ENCODE measurements around the gene CMTM5.
"Not testable (repeated sequence)": the region's sequence is repeated elsewhere in the genome, so short reads cannot be mapped to it uniquely, and the experiment has no call there.

CMTM5 gene

GRCh38 chr14:23379366-23380196 is 2.7 kb downstream of the CMTM5 start:
- peak; percentile 19 for DNase-seq

DNA sequence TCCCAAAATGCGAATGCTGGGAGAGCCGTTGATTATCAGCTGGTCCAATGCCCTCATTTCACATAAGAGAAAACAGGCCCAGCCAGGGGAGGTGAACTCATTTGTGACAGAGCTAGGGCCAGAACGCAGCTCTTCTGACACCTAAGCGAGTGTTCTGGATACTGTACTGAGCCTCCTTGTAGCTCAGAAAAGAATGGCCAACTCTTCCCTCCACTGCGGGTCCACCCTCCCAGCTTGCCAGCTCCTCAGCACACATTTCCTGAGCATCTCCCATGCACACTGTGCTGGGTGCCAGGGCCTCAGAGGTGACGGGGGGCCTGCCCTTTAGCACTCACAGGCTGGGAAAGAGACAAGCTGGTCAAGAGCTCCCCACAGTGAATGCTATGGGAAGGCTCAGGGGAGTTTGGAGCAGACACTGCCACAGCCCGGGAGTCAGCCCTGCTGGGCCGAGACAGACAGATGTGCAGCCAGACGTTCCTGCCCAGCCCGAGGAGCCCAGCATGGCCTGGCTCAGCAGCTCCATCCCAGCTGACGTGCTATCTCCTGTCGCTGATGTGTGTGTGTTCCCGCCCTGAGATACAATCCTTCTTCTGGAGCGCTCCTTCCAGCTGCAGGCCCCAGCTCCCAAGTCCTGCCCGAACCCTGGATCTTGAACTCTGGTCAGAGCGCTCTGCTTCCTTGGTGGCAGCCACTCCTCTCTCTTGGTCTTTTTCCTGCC is 3.5 kb downstream of the CMTM5 start:
- DNase-seq: no peak

DNA sequence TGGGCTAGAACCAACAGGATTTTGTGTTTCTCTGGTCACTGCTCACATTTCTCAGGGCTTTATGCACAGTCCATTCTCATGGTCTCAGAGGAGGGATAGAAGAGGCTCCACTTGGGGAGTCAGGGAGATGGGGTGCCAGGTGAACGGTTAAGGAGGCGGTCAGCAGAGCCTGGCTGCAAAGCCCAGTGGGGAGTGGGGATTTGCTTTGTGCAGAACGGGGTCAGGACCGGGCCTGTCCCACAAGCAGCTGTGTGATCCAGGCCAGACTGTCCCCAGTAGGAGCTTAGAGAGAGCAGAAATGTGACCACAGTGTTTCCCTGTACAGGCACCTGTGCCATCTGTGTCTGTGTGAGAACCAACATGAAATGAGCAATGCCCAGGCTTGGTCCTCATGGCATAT is 4.1 kb downstream of the CMTM5 start:
- no peak for DNase-seq

GRCh38 chr14:23381871-23382270 is 5.0 kb downstream of the CMTM5 start:
- no peak for DNase-seq

GRCh38 chr14:23382276-23382675 is 5.4 kb downstream of the CMTM5 start:
- no peak for DNase-seq

- DNase-seq: no peak
Measured at GRCh38 chr14:23382731-23383440, 6.0 kb downstream of the CMTM5 start.

DNA sequence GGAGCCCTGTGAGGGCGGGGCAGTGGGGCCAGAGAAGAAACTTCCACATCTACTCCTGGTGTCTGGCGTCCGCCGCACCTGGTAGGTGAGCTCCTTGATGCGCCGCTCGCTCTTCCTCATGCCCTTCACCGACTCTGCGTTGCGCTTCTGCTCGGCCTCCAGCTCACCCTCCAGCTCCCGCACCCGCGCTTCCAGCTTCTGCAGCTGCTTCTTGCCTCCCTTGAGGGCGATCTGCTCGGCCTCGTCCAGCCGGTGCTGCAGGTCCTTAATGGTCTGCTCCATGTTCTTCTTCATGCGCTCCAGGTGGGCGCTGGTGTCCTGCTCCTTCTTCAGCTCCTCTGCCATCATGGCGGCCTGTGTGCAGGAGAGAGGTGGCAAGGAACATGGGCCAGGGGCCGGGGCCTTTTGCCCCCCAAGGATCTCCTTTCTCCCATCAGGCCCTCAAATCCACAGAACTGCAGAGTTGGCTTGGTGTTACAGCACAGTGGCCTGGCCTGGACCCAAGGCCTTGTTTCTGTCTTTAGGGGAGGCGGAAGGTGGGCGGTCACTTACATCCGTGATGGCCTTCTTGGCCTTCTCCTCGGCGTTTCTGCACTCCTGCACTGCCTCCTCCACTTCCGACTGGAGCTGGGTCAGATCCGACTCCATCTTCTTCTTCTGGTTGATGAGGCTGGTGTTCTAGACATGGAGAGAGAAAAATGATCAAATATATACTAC is 7.7 kb downstream of the CMTM5 start:
- DNase-seq: no peak

- DNase-seq: no peak
Measured at GRCh38 chr14:23385244-23385641, 8.4 kb downstream of the CMTM5 start.

- no peak for DNase-seq
Measured at GRCh38 chr14:23385642-23386265, 8.9 kb downstream of the CMTM5 start.

DNA sequence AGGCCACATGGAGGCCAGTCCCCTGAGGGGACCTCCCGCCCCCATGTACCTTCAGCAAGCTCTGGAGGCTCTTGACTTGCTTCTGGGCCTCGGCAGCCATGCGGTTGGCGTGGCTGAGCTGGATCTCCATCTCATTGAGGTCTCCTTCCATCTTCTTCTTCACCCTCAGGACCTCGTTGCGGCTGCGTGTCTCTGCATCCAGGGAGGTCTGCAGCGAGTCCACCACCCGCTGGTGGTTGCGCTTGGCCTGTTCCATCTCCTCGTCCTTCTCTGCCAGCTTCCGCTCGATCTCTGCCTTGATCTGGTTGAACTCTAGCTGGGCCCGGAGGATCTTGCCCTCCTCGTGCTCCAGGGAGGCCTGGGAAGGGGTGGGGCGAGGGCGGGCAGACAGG is 9.4 kb downstream of the CMTM5 start:
- not testable (repeated sequence) for DNase-seq

DNA sequence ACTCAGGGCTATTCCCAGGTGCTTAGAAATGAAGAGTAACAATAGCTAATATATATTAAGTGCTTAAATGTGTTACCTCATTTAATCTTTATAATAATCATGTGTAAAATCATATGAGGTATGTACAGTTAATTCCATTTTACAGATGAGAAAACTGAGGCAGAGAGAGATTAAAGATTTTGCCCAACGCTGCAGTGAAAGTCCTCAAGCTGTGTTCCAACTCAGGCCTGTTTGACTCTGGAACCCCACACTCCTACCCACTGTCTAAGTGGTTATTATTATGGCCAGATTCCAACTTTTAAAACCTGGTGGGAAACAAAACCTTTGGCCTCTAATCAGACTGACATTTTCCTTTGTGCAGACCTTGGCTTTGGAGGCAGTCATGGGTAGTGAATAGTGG is 10.2 kb downstream of the CMTM5 start:
- DNase-seq: no peak

DNA sequence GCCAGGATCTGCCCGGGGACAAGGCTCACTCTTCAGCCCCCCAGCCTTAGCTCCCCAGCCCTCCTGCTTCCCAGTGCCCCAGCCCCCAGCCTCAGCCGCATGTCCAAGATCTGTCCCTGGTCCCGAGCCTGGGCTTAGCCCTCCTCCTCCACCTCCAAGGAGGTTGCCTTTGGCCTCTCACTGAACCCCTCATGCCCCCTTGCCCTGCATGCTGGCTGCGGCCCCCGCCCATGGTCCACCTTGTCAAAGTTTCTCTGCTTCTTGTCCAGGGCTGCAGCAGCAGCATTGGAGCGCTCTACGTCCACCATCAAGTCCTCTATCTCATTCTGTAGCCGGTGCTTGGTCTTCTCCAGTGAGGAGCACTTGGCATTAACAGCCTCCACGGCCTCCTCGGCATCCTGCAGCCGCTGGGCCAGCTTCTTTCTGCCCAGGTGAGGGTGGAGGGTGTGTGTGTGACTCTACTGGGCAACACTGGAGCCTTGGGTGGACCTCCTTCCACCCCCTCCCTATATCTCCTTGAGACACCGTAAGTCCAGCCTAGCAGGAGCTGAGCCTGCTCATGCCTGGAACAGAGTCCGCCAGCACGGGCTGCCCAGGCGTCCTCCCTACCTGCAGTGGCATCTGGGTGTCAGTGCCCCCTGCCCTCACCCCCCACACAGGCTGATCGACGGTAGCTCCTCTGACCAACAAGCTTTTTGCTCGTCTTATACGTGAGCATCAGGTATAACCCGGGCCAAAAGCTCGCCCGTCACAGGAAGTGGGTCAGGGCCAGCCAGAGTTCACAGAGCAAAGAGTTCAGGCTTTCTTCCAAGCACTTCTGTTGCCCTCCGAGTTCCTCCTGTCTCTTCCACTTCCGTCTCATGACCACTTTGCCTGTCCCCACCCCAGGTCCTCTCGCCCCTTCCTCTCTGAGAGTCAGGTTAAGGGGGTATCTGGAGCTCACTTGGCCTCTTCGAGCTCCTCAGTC is 11.4 kb downstream of the CMTM5 start:
- DNase-seq: no peak

GRCh38 chr14:23388996-23389395 is 12.2 kb downstream of the CMTM5 start:
- no peak for DNase-seq

GRCh38 chr14:23389396-23389795 is 12.6 kb downstream of the CMTM5 start:
- DNase-seq: no peak

GRCh38 chr14:23389871-23390270 is 13.0 kb downstream of the CMTM5 start:
- not testable (repeated sequence) for DNase-seq

DNA sequence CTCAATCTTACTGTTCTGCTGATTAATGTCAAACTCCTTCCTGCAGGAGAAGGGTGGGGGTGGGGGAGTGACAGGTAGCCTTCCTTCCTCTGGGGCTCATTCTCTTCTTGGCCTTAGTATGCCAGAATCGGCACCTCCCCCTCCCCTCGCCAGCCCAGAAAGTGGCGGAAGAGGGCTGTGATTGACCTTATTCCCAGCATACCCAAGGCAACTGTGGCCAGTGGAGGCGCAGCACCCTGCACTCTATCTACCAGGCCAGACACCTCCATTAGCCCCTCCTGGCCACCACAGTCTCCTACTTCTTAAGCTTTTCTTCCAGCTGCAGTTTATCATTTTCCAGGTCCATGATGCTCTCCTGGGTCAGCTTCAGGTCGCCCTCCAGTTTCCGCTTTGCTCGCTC is 15.8 kb downstream of the CMTM5 start:
- no peak for DNase-seq

DNA sequence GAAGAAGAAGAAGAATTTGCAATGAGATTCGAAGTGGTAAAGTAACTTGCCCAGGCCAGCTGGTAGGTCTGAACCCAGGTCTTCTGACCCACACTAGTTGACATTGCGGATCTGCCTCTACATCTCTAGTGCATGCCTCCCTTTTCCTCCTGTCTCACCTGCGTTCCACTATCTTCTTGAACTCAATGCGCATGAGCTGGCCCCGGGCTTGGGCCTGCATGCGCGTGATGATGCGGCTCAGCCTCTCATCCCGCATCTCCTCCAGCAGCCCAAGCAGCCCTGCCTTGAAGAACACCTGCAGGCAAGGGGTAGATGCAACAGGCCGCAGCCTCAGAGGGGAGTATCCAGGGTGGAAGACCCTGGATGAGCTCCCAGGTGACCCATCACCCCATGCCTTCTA is 19.3 kb downstream of the CMTM5 start:
- no peak for DNase-seq

DNA sequence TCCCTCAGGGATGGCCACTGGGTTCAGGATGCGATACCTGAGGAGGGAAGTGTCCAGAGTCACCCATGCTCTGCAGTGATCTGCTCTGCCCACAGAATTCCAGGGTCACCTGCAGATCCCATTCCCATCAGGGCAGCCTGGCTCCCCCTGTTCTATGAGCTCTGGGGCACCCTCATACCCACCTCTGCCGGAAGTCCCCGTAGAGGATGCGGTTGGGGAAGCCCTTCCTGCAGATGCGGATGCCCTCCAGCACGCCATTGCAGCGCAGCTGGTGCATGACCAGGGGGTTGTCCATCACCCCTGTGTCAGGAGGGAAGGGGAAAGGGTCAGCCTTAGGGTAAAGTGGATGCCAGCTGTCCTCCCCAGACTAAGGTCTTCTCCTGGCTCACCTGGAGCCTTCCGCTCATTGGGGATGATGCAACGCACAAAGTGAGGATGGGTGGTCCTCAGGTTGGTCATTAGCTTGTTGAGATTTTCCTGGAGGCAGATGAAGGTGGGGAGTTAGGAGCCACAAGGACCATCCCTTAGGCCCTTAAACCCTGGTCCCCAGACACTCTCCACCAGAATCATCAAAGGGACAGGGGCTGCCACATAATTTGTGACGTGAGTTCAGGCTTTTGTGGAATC is 20.0 kb downstream of the CMTM5 start:
- no peak for DNase-seq

DNA sequence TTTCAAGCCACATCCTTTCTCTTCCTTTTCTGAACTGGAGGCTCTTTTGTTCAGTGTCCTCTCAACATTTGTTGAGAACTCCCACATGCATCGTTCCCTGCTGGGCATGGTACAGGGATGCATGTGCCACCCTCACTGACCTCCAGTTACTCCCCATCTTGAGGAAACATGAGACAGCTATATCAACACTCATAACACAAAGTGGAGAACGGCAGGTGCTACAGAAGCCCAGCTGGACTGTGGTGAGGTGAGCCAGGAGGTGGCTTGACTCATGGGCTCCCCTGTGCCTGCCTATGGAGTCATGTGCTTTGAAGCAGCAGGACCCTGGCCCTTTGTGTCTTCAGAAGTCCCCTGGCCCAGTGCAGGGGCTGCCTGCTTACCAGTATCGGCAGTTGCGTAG is 21.5 kb downstream of the CMTM5 start:
- no peak for DNase-seq

DNA sequence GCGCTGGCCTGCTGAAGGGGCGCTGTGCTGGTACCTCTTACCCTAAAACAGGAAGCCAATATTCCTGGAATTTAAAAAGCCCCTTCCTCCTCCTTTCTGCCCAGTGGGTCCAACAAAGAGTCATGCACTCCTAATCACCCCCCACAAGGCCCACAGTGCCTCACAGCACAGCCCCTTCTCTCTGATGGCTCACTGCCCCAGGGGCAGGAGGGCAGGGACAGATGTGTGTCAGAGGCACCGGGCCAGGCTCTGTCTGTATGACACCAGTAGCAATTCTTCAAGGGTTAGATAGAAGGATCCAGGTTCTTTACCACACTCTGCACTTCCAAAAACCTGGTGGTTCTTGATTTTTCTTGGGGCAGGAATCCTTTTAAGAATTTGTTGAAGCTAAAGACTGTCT is 22.3 kb downstream of the CMTM5 start:
- no peak for DNase-seq

GRCh38 chr14:23399591-23399990 is 22.7 kb downstream of the CMTM5 start:
- no peak for DNase-seq
